Panc1 (cell line): ENCODE data around the gene CKS1B. TPM values are rescaled to one million over a fixed set of nuclear protein-coding genes. Genes with fewer than 3 reads are reported as not detected.

Experiments
- ATAC-seq: fragments of 200-7000 bp; cut with Tn5 transposase; 2 replicates; pipeline ENCODE4 v1.9.1; 2020; ENCODE audit warnings: mild to moderate bottlenecking, moderate library complexity
- BruUV-seq: library from RNA; stranded (reverse); fragments of 400-500 nt; replicated peaks from 2 replicates; lab custom pipeline; 2021; lab: Mats Ljungman, UMichigan
- CTCF ChIA-PET: fragments of 300-600 bp; sonication (Branson Sonifier 250); formaldehyde crosslinking; loops from one replicate; lab custom pipeline; 2022; ENCODE audit warnings: antibody characterized with exemption; lab: Charles Lee
- POLR2A ChIA-PET: fragments of 300-600 bp; sonication (Branson Sonifier 250); formaldehyde crosslinking; loops from one replicate; lab custom pipeline; 2022; ENCODE audit warnings: antibody characterized with exemption; lab: Charles Lee
- DNase-seq: peaks from one replicate; pipeline ENCODE4 v3.0.0-alpha.2; 2010; ENCODE audit warnings: low read depth, low spot score
- H3K27ac ChIP-seq: 2 replicates; pipeline ENCODE4 v1.5.1; 2011; ENCODE audit warnings: mild to moderate bottlenecking, low read length, inconsistent platforms
- H3K27me3 ChIP-seq: fragments of 200-500 bp; sonication (Bioruptor generic); 2 replicates; pipeline ENCODE4 v1.6.0; 2014; ENCODE audit warnings: low read length, inconsistent platforms; ENCODE audit not compliant: control insufficient read depth, insufficient read depth
- H3K36me3 ChIP-seq: fragments of 200-500 bp; sonication (Bioruptor generic); 2 replicates; pipeline ENCODE4 v1.5.1; 2014; ENCODE audit warnings: inconsistent platforms, mild to moderate bottlenecking, low read length, moderate library complexity; ENCODE audit not compliant: control insufficient read depth, insufficient read depth
- H3K4me1 ChIP-seq: 2 replicates; pipeline ENCODE4 v1.5.1; 2011; ENCODE audit warnings: inconsistent platforms, mild to moderate bottlenecking, low read length, moderate library complexity; ENCODE audit not compliant: control insufficient read depth, insufficient read depth
- H3K4me3 ChIP-seq, 2 experiments: 2 replicates each; pipeline ENCODE4 v1.5.1; 2011 to 2012; ENCODE audit warnings: low read depth in 2 of 2, low read length in 2 of 2, mild to moderate bottlenecking in 2 of 2, inconsistent platforms in 1 of 2, moderate library complexity in 1 of 2
- H3K9me3 ChIP-seq: fragments of 200-500 bp; sonication (Bioruptor generic); 2 replicates; pipeline ENCODE4 v1.5.1; 2014; ENCODE audit warnings: low read depth, mild to moderate bottlenecking, inconsistent platforms, low read length, moderate library complexity; ENCODE audit not compliant: control insufficient read depth, insufficient read depth
- POLR2AphosphoS5 ChIP-seq: IDR thresholded peaks from 2 replicates; pipeline ENCODE4 v1.6.1; 2012; ENCODE audit warnings: mild to moderate bottlenecking, low read depth, low read length, moderate library complexity
- SIN3A ChIP-seq: IDR thresholded peaks from 2 replicates; pipeline ENCODE4 v1.6.1; 2012; ENCODE audit warnings: low read depth, mild to moderate bottlenecking, low read length, moderate library complexity, borderline replicate concordance; ENCODE audit not compliant: insufficient read depth
- TCF7L2 ChIP-seq: IDR thresholded peaks from 2 replicates; pipeline ENCODE4 v1.6.1; 2011; ENCODE audit warnings: mild to moderate bottlenecking, low read depth, low read length, inconsistent platforms
- in situ Hi-C: cut with HindIII; loops from 2 replicates; pipeline ENCODE4 v1.10.0; 2016; ENCODE audit warnings: low sequenced_read_pairs, low pct_unique_long_range_greater_than_20kb
- intact Hi-C: fragments of 100-400 bp; cut with micrococcal nuclease; formaldehyde crosslinking; loops from one replicate; pipeline ENCODE4 v1.10.0; 2022; ENCODE audit not compliant: unreplicated experiment
- total RNA-seq: library from RNA; stranded (reverse); gene quantifications from one replicate; pipeline ENCODE4 v1.2.1, GENCODE V29; 2021; ENCODE audit not compliant: unreplicated experiment
- TF ChIP-seq, protein P1 (sequence below): fragments of 450-650 bp; IDR thresholded peaks from 2 replicates; pipeline ENCODE4 v1.5.1; 2017; ENCODE audit warnings: mild to moderate bottlenecking
- TF ChIP-seq, protein P2 (sequence below), 2 experiments: IDR thresholded peaks; 2 replicates each; pipeline ENCODE4 v1.6.1; 2011 to 2012; ENCODE audit warnings: low read depth in 2 of 2, control low read depth in 1 of 2, low read length in 1 of 2, mild to moderate bottlenecking in 1 of 2, moderate library complexity in 1 of 2; ENCODE audit not compliant: insufficient read depth in 1 of 2

CKS1B gene
- total RNA-seq, 1 experiment from 2014 or later: 212 TPM

DNA sequence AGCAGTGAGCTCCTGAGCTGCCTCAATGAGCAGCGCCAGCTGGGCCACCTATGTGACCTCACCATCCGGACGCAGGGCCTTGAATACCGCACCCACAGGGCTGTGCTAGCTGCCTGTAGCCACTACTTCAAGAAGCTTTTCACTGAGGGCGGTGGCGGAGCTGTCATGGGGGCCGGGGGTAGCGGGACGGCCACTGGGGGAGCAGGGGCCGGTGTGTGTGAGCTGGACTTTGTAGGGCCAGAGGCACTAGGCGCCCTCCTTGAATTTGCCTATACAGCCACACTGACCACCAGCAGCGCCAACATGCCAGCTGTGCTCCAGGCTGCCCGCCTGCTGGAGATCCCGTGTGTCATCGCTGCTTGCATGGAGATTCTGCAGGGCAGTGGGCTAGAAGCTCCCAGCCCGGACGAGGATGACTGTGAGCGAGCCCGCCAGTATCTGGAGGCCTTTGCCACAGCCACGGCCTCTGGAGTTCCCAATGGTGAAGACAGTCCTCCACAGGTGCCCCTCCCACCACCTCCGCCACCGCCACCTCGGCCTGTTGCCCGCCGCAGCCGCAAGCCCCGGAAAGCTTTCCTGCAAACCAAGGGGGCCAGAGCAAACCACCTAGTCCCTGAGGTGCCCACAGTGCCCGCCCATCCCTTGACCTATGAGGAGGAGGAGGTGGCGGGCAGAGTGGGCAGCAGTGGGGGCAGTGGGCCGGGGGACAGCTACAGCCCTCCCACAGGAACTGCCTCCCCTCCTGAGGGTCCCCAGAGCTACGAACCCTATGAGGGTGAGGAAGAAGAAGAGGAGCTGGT, 40.4 kb downstream of the CKS1B start:
- ChIA-PET CTCF (interaction anchor here (0.9 kb wide), 1 partner anchor 19 kb away, joined by 3 read pairs; no protein-coding TSS in a partner anchor), POLR2A (interaction anchor here (0.5 to 1.2 kb wide), 2 partner anchors 30 to 44 kb away, joined by 3 to 8 read pairs; partner anchors contain the start of gene SHC1)
- Histone ChIP-seq H3K36me3 (0 out of 2 replicates have a peak, but pooled peaks cover 7% of the 10 kb centered on the region), H3K27me3 (no peaks in the 10 kb centered on the region), H3K9me3 (no peaks in the 10 kb centered on the region), H3K4me1 (peaks cover 36% of the 10 kb centered on the region), H3K4me3 (no peak overlapping the region), H3K27ac (no peak overlapping the region)
- intact Hi-C loops (no loop called here), in situ Hi-C loops (no loop called here)
- ATAC-seq: no peak
- TF ChIP-seq, protein P1, sequence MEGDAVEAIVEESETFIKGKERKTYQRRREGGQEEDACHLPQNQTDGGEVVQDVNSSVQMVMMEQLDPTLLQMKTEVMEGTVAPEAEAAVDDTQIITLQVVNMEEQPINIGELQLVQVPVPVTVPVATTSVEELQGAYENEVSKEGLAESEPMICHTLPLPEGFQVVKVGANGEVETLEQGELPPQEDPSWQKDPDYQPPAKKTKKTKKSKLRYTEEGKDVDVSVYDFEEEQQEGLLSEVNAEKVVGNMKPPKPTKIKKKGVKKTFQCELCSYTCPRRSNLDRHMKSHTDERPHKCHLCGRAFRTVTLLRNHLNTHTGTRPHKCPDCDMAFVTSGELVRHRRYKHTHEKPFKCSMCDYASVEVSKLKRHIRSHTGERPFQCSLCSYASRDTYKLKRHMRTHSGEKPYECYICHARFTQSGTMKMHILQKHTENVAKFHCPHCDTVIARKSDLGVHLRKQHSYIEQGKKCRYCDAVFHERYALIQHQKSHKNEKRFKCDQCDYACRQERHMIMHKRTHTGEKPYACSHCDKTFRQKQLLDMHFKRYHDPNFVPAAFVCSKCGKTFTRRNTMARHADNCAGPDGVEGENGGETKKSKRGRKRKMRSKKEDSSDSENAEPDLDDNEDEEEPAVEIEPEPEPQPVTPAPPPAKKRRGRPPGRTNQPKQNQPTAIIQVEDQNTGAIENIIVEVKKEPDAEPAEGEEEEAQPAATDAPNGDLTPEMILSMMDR: no peak
- no peak for TF ChIP-seq TCF7L2
- no peak for TF ChIP-seq SIN3A
- TF ChIP-seq, protein P2, sequence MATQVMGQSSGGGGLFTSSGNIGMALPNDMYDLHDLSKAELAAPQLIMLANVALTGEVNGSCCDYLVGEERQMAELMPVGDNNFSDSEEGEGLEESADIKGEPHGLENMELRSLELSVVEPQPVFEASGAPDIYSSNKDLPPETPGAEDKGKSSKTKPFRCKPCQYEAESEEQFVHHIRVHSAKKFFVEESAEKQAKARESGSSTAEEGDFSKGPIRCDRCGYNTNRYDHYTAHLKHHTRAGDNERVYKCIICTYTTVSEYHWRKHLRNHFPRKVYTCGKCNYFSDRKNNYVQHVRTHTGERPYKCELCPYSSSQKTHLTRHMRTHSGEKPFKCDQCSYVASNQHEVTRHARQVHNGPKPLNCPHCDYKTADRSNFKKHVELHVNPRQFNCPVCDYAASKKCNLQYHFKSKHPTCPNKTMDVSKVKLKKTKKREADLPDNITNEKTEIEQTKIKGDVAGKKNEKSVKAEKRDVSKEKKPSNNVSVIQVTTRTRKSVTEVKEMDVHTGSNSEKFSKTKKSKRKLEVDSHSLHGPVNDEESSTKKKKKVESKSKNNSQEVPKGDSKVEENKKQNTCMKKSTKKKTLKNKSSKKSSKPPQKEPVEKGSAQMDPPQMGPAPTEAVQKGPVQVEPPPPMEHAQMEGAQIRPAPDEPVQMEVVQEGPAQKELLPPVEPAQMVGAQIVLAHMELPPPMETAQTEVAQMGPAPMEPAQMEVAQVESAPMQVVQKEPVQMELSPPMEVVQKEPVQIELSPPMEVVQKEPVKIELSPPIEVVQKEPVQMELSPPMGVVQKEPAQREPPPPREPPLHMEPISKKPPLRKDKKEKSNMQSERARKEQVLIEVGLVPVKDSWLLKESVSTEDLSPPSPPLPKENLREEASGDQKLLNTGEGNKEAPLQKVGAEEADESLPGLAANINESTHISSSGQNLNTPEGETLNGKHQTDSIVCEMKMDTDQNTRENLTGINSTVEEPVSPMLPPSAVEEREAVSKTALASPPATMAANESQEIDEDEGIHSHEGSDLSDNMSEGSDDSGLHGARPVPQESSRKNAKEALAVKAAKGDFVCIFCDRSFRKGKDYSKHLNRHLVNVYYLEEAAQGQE (IDR thresholded peaks at IDR 0.05; ENCODE audit: insufficient read depth in 1 of 2, low read depth in 2 of 2, low read length in 1 of 2): no peak
- no peak for TF ChIP-seq POLR2AphosphoS5
- no TSS peak for BruUV-seq
- DNase-seq: no peak

DNA sequence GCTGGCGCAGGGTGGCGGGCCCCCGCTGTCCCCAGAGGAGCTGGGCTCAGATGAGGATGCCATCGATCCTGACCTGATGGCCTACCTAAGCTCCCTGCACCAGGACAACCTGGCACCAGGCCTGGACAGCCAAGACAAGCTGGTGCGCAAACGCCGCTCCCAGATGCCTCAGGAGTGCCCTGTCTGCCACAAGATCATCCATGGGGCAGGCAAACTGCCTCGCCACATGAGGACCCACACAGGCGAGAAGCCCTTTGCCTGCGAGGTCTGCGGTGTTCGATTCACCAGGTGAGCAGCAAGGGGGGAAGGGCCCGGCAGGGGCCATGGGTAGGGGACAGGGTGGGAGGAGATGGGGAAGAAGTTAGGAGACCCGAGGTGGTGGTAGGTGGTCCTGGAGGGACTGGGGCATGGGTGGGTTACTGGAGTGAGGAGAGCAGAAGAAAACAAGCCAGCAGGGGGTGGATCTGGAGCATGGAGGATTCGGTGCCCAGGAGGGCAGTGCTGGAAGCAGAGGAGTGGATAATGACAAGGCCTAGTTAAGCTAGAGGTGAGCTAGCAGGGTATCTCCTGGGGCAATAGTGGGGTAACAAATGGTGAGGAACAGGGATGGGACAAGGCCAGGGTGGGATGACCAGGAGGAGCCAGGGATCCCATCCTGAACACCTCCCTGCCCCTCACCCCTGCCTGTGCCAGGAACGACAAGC, 41.2 kb downstream of the CKS1B start:
- ChIA-PET POLR2A (interaction anchor here (0.5 to 1.2 kb wide), 2 partner anchors 31 to 45 kb away, joined by 3 to 8 read pairs; partner anchors contain the start of gene SHC1), CTCF (interaction anchor here (1.2 kb wide), 1 partner anchor 46 kb away, joined by 3 read pairs; no protein-coding TSS in a partner anchor)
- H3K27ac ChIP-seq: no peak overlapping the region
- TF ChIP-seq, protein P1: no peak
- TF ChIP-seq POLR2AphosphoS5: no peak
- H3K4me3 ChIP-seq: no peak overlapping the region
- in situ Hi-C loops (no loop called here), intact Hi-C loops (no loop called here)
- 0 out of 2 replicates have a peak, but pooled peaks cover 7% of the 10 kb centered on the region for H3K36me3 ChIP-seq
- peaks cover 36% of the 10 kb centered on the region for H3K4me1 ChIP-seq
- TSS peak; percentile 58 for BruUV-seq
- no peaks in the 10 kb centered on the region for H3K9me3 ChIP-seq
- ATAC-seq (no peak), DNase-seq (no peak)
- H3K27me3 ChIP-seq: no peaks in the 10 kb centered on the region
